ENCODE results near the gene GAS7.

GAS7 gene

GRCh38 chr17:9969301-9969935 lies 229.0 kb downstream of the GAS7 start:
- no peak for TF ChIP-seq CTCF (IDR thresholded peaks at IDR 0.05)

- no peak for TF ChIP-seq CTCF (IDR thresholded peaks at IDR 0.05)
Observed at GRCh38 chr17:9968881-9969280, 229.5 kb downstream of the GAS7 start.

GRCh38 chr17:9968008-9968407 lies 230.4 kb downstream of the GAS7 start:
- TF ChIP-seq CTCF (IDR thresholded peaks at IDR 0.05), result no peak

- peak; percentile 75 for TF ChIP-seq CTCF (IDR thresholded peaks at IDR 0.05)
Observed at GRCh38 chr17:9959377-9959981, 238.9 kb downstream of the GAS7 start.

- no peak for TF ChIP-seq CTCF (IDR thresholded peaks at IDR 0.05)
Observed at GRCh38 chr17:9958586-9959281, 239.7 kb downstream of the GAS7 start.

- no peak for TF ChIP-seq CTCF (IDR thresholded peaks at IDR 0.05)
Observed at GRCh38 chr17:9957244-9957643, 241.2 kb downstream of the GAS7 start.

GRCh38 chr17:9956474-9957131 lies 241.8 kb downstream of the GAS7 start:
- TF ChIP-seq CTCF (IDR thresholded peaks at IDR 0.05), result no peak
